Naive thymus-derived CD4-positive, alpha-beta T cell (primary cell): ENCODE data around the gene AQP5. TPM values are rescaled to one million over a fixed set of nuclear protein-coding genes. Genes with fewer than 3 reads are reported as not detected.
A peak's percentile ranks its signal among the peaks of the same experiment; 100 is the strongest.
"Not testable (repeated sequence)": the region's sequence is repeated elsewhere in the genome, so short reads cannot be mapped to it uniquely, and the experiment has no call there.

Source experiments
- ATAC-seq: fragments of 150-1000 bp; cut with Tn5 transposase; 2 replicates; pipeline ENCODE4 v1.10.0; 2021; ENCODE audit warnings: mild to moderate bottlenecking, moderate library complexity
- CTCF ChIA-PET: fragments of 350-600 bp; sonication (Branson Sonifier 250); formaldehyde crosslinking; loops from one replicate; lab custom pipeline; 2021; ENCODE audit warnings: antibody characterized with exemption; lab: Charles Lee
- POLR2A ChIA-PET: fragments of 350-600 bp; sonication (Branson Sonifier 250); formaldehyde crosslinking; loops from one replicate; lab custom pipeline; 2021; ENCODE audit warnings: antibody characterized with exemption, inconsistent platforms; lab: Charles Lee
- DNase-seq, 9 donors: peaks; one replicate each; pipeline versions ENCODE4 v3.0.0 to v3.0.0-alpha.2; 2020 to 2022; ENCODE audit warnings: mixed read lengths in 1 of 9
- H3K27ac ChIP-seq: one replicate; pipeline ENCODE4 v1.7.0; 2013; ENCODE audit warnings: mild to moderate bottlenecking, low read depth, low read length, moderate library complexity
- H3K27me3 ChIP-seq, 2 donors: one replicate each; pipeline ENCODE4 v1.7.0; 2013; ENCODE audit warnings: low read length in 2 of 2, mild to moderate bottlenecking in 2 of 2, moderate library complexity in 2 of 2; ENCODE audit not compliant: control insufficient read depth in 2 of 2, insufficient read depth in 2 of 2
- H3K36me3 ChIP-seq, 3 experiments: 1 replicate in 2 of 3; 2 replicates in 1 of 3; pipeline ENCODE4 v1.7.0; 2013; ENCODE audit warnings: low read length in 3 of 3, mild to moderate bottlenecking in 3 of 3, moderate library complexity in 1 of 3; ENCODE audit not compliant: insufficient read depth in 3 of 3, control insufficient read depth in 2 of 3
- H3K4me1 ChIP-seq, 2 donors: one replicate each; pipeline ENCODE4 v1.7.0; 2013; ENCODE audit warnings: low read length in 2 of 2, mild to moderate bottlenecking in 2 of 2, moderate library complexity in 1 of 2; ENCODE audit not compliant: control insufficient read depth in 2 of 2, insufficient read depth in 2 of 2
- H3K4me3 ChIP-seq: 2 replicates; pipeline ENCODE4 v1.7.0; 2013; ENCODE audit warnings: mild to moderate bottlenecking, low read length
- H3K9me3 ChIP-seq, 3 experiments: 1 replicate in 2 of 3; 2 replicates in 1 of 3; pipeline ENCODE4 v1.7.0; 2013; ENCODE audit warnings: low read length in 3 of 3; ENCODE audit not compliant: control insufficient read depth in 2 of 3
- H3K27ac Mint-ChIP-seq, 9 donors: one replicate each; pipeline ENCODE4 v1.8.0; 2020 to 2022; ENCODE audit warnings: mixed read lengths in 9 of 9, mild to moderate bottlenecking in 8 of 9, moderate library complexity in 5 of 9, inconsistent platforms in 2 of 9
- H3K27me3 Mint-ChIP-seq, 5 donors: one replicate each; pipeline ENCODE4 v1.8.0; 2021 to 2022; ENCODE audit warnings: mixed read lengths in 5 of 5, mild to moderate bottlenecking in 1 of 5
- H3K36me3 Mint-ChIP-seq, 5 donors: one replicate each; pipeline ENCODE4 v1.8.0; 2020 to 2022; ENCODE audit warnings: mixed read lengths in 5 of 5, mild to moderate bottlenecking in 3 of 5, inconsistent platforms in 1 of 5
- H3K4me1 Mint-ChIP-seq, 7 donors: one replicate each; pipeline ENCODE4 v1.8.0; 2020 to 2022; ENCODE audit warnings: mixed read lengths in 7 of 7, mild to moderate bottlenecking in 3 of 7, inconsistent platforms in 1 of 7
- H3K4me3 Mint-ChIP-seq, 10 donors: one replicate each; pipeline ENCODE4 v1.8.0; 2020 to 2022; ENCODE audit warnings: mild to moderate bottlenecking in 10 of 10, mixed read lengths in 10 of 10, moderate library complexity in 6 of 10, inconsistent platforms in 2 of 10
- H3K9me3 Mint-ChIP-seq, 11 donors: one replicate each; pipeline ENCODE4 v1.8.0; 2020 to 2022; ENCODE audit warnings: mixed read lengths in 11 of 11, mild to moderate bottlenecking in 4 of 11, inconsistent platforms in 1 of 11, moderate library complexity in 1 of 11
- intact Hi-C, 2 donors: fragments of 100-400 bp; cut with micrococcal nuclease; formaldehyde crosslinking; loops; one replicate each; pipeline ENCODE4 v1.15.1; 2023
- polyA plus RNA-seq, 2 donors: library from polyadenylated mRNA; unstranded; fragments of 300-500 nt; fragmentation: Illumina TruSeq; gene quantifications; one replicate each; pipeline ENCODE4 v1.2.3, GENCODE V29; 2021
- total RNA-seq, 6 experiments: library from RNA in 5 of 6; stranded (reverse) in 5 of 6; gene quantifications; 1 replicate in 5 of 6; 2 replicates in 1 of 6; pipeline ENCODE4 v1.2.3 and lab custom pipeline; 2021 to 2026

AQP5 gene
- total and polyA plus RNA-seq, 7 experiments from 2014 or later, result not detected

- H3K36me3 Mint-ChIP-seq, result peaks cover 0 to 10% (median 0%) of the 10 kb centered on the region in 5 donors
- H3K9me3 Mint-ChIP-seq, result no peaks in the 10 kb centered on the region
- Histone ChIP-seq H3K4me3 (no peak overlapping the region), H3K36me3 (no peaks in the 10 kb centered on the region), H3K4me1 (no peaks in the 10 kb centered on the region), H3K9me3 (no peaks in the 10 kb centered on the region), H3K27me3 (no peaks in the 10 kb centered on the region), H3K27ac (no peak overlapping the region)
- H3K27me3 Mint-ChIP-seq, result no peaks in the 10 kb centered on the region
- intact Hi-C loops, result no loop called here
- no peak for DNase-seq
- H3K4me3 Mint-ChIP-seq, result no peak overlapping the region
- no peak overlapping the region for H3K27ac Mint-ChIP-seq
- ATAC-seq, result peak; percentile 53
- ChIA-PET CTCF (interaction anchor here (0.9 to 1.0 kb wide), 2 partner anchors 17 to 55 kb away, joined by 3 to 4 read pairs; no protein-coding TSS in a partner anchor), POLR2A (no interaction called here)
- peaks cover 0 to 5% (median 0%) of the 10 kb centered on the region in 7 donors for H3K4me1 Mint-ChIP-seq
Observed at GRCh38 chr12:49983892-49984291, 22.2 kb downstream of the AQP5 start.

GRCh38 chr12:49984476-49985359 is 23.0 kb downstream of the AQP5 start:
- no peaks in the 10 kb centered on the region for H3K4me1 ChIP-seq
- Mint-ChIP-seq H3K36me3 (peaks cover 0 to 12% (median 0%) of the 10 kb centered on the region in 5 donors), H3K9me3 (no peaks in the 10 kb centered on the region), H3K4me3 (no peak overlapping the region), H3K27me3 (no peaks in the 10 kb centered on the region), H3K27ac (no peak overlapping the region), H3K4me1 (peaks cover 0 to 5% (median 0%) of the 10 kb centered on the region in 7 donors)
- no peaks in the 10 kb centered on the region for H3K9me3 ChIP-seq
- ATAC-seq, result no peak
- POLR2A ChIA-PET, result no interaction called here
- H3K36me3 ChIP-seq, result no peaks in the 10 kb centered on the region
- H3K4me3 ChIP-seq, result no peak overlapping the region
- CTCF ChIA-PET, result interaction anchor here (0.9 to 1.0 kb wide), 2 partner anchors 17 to 55 kb away, joined by 3 to 4 read pairs; no protein-coding TSS in a partner anchor
- DNase-seq, result no peak
- H3K27me3 ChIP-seq, result no peaks in the 10 kb centered on the region
- intact Hi-C loops, result no loop called here
- H3K27ac ChIP-seq, result no peak overlapping the region

- intact Hi-C loops, result no loop called here
- no peaks in the 10 kb centered on the region for H3K9me3 ChIP-seq
- no peaks in the 10 kb centered on the region for H3K27me3 Mint-ChIP-seq
- no peaks in the 10 kb centered on the region for H3K4me1 ChIP-seq
- no peak overlapping the region for H3K4me3 ChIP-seq
- no peaks in the 10 kb centered on the region for H3K27me3 ChIP-seq
- H3K36me3 Mint-ChIP-seq, result peaks cover 0 to 14% (median 3%) of the 10 kb centered on the region in 5 donors
- CTCF ChIA-PET, result no interaction called here
- no peak for DNase-seq
- POLR2A ChIA-PET, result no interaction called here
- H3K9me3 Mint-ChIP-seq, result no peaks in the 10 kb centered on the region
- peaks cover 0 to 8% (median 0%) of the 10 kb centered on the region in 7 donors for H3K4me1 Mint-ChIP-seq
- ATAC-seq, result no peak
- H3K27ac Mint-ChIP-seq, result no peak overlapping the region
- no peak overlapping the region for H3K27ac ChIP-seq
- H3K36me3 ChIP-seq, result no peaks in the 10 kb centered on the region
- H3K4me3 Mint-ChIP-seq, result no peak overlapping the region
Observed at GRCh38 chr12:49985981-49986380, 24.3 kb downstream of the AQP5 start.

- H3K27me3 ChIP-seq, H3K4me1 ChIP-seq, H3K4me3 ChIP-seq, ATAC-seq, DNase-seq, H3K4me1 Mint-ChIP-seq, H3K27ac Mint-ChIP-seq, H3K27ac ChIP-seq, intact Hi-C loops, H3K36me3 ChIP-seq, H3K9me3 ChIP-seq, H3K27me3 Mint-ChIP-seq, H3K9me3 Mint-ChIP-seq, POLR2A ChIA-PET, H3K4me3 Mint-ChIP-seq, CTCF ChIA-PET: not testable (repeated sequence)
- peaks cover 0 to 14% (median 3%) of the 10 kb centered on the region in 5 donors for H3K36me3 Mint-ChIP-seq
Observed at GRCh38 chr12:49986476-49986875, 24.8 kb downstream of the AQP5 start.

- CTCF ChIA-PET, result interaction anchor here (0.6 to 0.7 kb wide), 2 partner anchors 58 to 144 kb away, joined by 3 to 4 read pairs; no protein-coding TSS in a partner anchor
- intact Hi-C loops, result no loop called here
- no peaks in the 10 kb centered on the region for H3K9me3 ChIP-seq
- H3K27me3 ChIP-seq, result no peaks in the 10 kb centered on the region
- H3K4me1 ChIP-seq, result no peaks in the 10 kb centered on the region
- POLR2A ChIA-PET, result interaction anchor here (0.6 kb wide), 1 partner anchor 8 kb away, joined by 3 read pairs; no protein-coding TSS in a partner anchor
- no peak overlapping the region for H3K4me3 ChIP-seq
- ATAC-seq (peak; percentile 57), DNase-seq (no peak)
- peaks cover 0 to 8% (median 0%) of the 10 kb centered on the region in 7 donors for H3K4me1 Mint-ChIP-seq
- H3K27me3 Mint-ChIP-seq, result no peaks in the 10 kb centered on the region
- no peak overlapping the region for H3K27ac Mint-ChIP-seq
- H3K4me3 Mint-ChIP-seq, result no peak overlapping the region
- no peaks in the 10 kb centered on the region for H3K9me3 Mint-ChIP-seq
- H3K36me3 ChIP-seq, result peaks cover 0 to 7% (median 0%) of the 10 kb centered on the region in 3 experiments
- no peak overlapping the region for H3K27ac ChIP-seq
- peaks cover under 1 to 18% (median 5%) of the 10 kb centered on the region in 5 donors for H3K36me3 Mint-ChIP-seq
Observed at GRCh38 chr12:49987625-49988303, 26.1 kb downstream of the AQP5 start.

- H3K4me1 Mint-ChIP-seq, H3K27me3 ChIP-seq, H3K9me3 ChIP-seq, H3K4me3 ChIP-seq, H3K27me3 Mint-ChIP-seq, H3K27ac Mint-ChIP-seq, H3K4me1 ChIP-seq, H3K4me3 Mint-ChIP-seq, H3K27ac ChIP-seq, DNase-seq, ATAC-seq, intact Hi-C loops, POLR2A ChIA-PET, H3K36me3 ChIP-seq, CTCF ChIA-PET, H3K9me3 Mint-ChIP-seq: not testable (repeated sequence)
- peaks cover 5 to 29% (median 17%) of the 10 kb centered on the region in 5 donors for H3K36me3 Mint-ChIP-seq
Observed at GRCh38 chr12:49989400-49989799, 27.7 kb downstream of the AQP5 start.
